Hepatocyte (in vitro differentiated cells): ENCODE data around the gene IL15.

Source experiments
- CTCF ChIP-seq: fragments of 200-600 bp; sonication (generic); IDR thresholded peaks from 2 replicates; pipeline ENCODE4 v1.5.1; 2016; ENCODE audit warnings: antibody characterized with exemption, mild to moderate bottlenecking; ENCODE audit not compliant: poor library complexity
- EZH2 ChIP-seq: fragments of 200-600 bp; sonication (generic); IDR thresholded peaks from 2 replicates; pipeline ENCODE4 v1.6.1; 2016; ENCODE audit warnings: antibody characterized with exemption, mild to moderate bottlenecking, borderline replicate concordance
- EZH2phosphoT487 ChIP-seq: fragments of 200-600 bp; sonication (generic); IDR thresholded peaks from one replicate; pipeline ENCODE4 v1.6.1; 2018; ENCODE audit warnings: antibody characterized with exemption, mild to moderate bottlenecking, low read depth, moderate library complexity; ENCODE audit not compliant: unreplicated experiment, severe bottlenecking

DNA sequence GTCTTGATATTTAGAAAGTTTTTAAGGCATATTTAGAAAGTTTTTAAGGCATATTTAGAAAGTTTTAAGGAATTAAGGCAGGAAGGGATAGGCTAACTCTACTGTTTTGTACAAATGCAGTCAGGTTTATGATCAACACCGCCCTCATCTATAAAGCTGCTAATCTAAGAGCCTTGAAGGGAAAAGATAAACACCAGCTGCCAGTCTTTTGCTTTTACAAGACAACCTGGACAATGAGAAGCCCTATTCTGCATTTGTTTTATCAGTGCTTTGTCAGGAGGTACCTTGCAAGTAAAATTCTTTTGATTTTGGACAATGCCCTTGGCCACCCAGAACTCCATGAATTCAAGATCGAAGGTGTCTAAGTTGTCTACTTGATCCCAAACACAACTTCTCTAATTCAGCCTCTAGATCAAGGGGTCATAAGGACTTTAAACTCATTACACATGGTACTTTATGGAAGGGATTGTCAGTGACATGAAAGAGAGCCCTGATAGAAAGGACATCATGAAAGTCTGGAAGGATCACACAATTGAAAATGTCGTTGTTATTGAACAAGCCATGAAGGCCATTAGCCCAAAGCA is 39.8 kb downstream of the IL15 start:
- TF ChIP-seq CTCF = no peak
- TF ChIP-seq EZH2phosphoT487 = no peak
- TF ChIP-seq EZH2 = no peak
